GM21367 (cell line): ENCODE results near the gene XRN1.
"Not testable (repeated sequence)": the region's sequence is repeated elsewhere in the genome, so short reads cannot be mapped to it uniquely, and the experiment has no call there.

ENCODE experiments used
- ATAC-seq: cut with Tn5 transposase; IDR thresholded peaks from one replicate; pipeline ENCODE4 v1.9.1; 2021; ENCODE audit not compliant: unreplicated experiment

The XRN1 gene

GRCh38 chr3:142353571-142353970 lies 94.3 kb downstream of the XRN1 start:
- ATAC-seq: no peak

GRCh38 chr3:142352698-142353097 lies 95.1 kb downstream of the XRN1 start:
- not testable (repeated sequence) for ATAC-seq

DNA sequence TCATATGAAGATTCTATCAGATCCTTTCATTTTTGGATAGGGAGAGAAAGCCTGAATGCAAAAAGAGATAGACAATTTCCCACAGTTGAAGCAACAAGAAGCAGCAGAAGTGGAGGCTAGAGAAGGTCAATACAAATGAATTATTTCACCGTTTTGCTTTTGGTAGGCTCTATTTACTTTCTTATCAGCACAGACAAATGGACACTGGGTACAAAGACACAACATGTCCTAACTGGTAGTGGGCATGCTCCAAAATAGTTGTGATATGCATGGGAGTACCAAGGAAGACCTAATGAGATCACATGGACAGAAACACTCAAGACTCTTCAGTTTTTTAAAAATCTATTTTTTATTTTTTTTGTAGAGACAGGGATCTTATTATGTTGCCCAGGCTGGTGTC lies 99.4 kb downstream of the XRN1 start:
- no peak for ATAC-seq

- ATAC-seq: no peak
These were observed 109.8 kb downstream of the XRN1 start for GRCh38 chr3:142337994-142338393.

GRCh38 chr3:142332390-142332789 lies 115.4 kb downstream of the XRN1 start:
- ATAC-seq: no peak

DNA sequence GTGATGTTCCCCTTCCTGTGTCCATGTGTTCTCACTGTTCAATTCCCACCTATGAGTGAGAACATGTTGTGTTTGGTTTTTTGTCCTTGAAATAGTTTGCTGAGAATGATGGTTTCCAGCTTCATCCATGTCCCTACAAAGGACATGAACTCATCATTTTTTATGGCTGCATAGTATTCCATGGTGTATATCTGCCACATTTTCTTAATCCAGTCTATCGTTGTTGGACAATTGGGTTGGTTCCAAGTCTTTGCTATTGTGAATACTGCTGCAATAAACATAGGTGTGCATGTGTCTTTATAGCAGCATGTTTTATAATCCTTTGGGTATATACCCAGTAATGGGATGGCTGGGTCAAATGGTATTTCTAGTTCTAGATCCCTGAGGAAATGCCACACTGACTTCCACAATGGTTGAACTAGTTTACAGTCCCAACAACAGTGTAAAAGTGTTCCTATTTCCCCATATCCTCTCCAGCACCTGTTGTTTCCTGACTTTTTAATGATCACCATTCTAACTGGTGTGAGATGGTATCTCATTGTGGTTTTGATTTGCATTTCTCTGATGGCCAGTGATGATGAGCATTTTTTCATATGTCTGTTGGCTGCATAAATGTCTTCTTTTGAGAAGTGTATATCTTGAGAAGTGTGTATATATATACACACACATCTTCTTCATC lies 123.4 kb downstream of the XRN1 start:
- ATAC-seq: not testable (repeated sequence)

- no peak for ATAC-seq
These were observed 127.9 kb downstream of the XRN1 start for GRCh38 chr3:142319912-142320311.

DNA sequence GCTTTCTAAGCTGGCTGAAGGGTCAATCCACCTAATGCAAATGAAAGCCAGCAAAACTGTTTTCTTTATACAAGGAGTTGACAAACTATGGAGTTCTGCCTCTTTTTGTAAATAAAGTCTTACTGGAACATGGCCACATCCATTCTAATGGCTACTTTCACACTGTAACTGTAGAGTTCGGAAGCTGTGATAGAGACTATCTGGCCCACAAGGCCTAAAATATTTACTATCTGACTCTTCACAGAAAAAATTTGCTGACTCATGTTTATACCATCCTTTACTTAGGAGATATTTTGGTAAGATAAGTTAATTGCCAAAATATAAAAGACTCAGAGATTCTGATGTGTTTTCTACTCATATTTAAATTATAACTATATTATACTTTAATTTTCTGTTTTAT lies 128.7 kb downstream of the XRN1 start:
- no peak for ATAC-seq

GRCh38 chr3:142318331-142318730 lies 129.5 kb downstream of the XRN1 start:
- no peak for ATAC-seq

GRCh38 chr3:142315978-142316388 lies 131.9 kb downstream of the XRN1 start:
- not testable (repeated sequence) for ATAC-seq

- no peak for ATAC-seq
These were observed 132.8 kb downstream of the XRN1 start for GRCh38 chr3:142315083-142315482.

- ATAC-seq: no peak
These were observed 137.4 kb downstream of the XRN1 start for GRCh38 chr3:142310439-142310838.

GRCh38 chr3:142302847-142303246 lies 145.0 kb downstream of the XRN1 start:
- ATAC-seq: not testable (repeated sequence)

- ATAC-seq: no peak
These were observed 149.2 kb downstream of the XRN1 start for GRCh38 chr3:142298626-142299025.

- no peak for ATAC-seq
These were observed 151.3 kb downstream of the XRN1 start for GRCh38 chr3:142296507-142296906.

DNA sequence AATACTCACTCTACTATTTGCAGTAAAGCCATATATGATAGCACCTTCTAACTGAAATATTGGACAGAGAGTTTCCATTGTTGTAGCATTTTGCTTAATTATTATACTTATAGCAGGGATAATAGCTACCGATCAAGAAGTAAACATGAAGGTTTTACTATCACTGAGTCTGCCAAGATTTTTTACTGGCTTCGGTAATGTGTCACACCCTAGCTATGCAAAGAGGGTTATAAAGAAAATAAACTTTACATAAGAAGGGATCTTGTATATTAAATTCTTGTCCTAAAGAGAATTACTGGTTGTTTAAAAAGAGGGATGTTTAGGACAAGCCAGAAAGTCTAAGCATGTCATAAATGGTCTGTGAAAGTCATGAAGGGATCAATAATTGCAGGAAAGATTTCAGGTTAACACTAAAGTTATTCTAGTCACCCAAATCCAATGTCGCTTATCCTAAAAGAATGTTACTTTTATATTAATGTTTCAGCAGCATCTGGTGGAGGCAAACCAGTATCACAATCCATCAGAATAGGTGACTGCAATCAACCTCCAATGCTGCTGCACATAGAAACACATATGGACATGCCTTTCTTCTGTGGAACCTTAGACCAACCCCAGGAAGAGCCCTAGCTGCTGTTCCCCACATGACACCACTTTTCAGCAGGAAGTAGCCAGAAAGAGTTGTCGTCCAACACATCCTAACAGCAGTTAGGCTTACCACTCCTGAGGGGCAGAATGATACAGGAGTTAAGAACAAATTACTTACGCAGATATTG lies 159.8 kb downstream of the XRN1 start:
- ATAC-seq: no peak

DNA sequence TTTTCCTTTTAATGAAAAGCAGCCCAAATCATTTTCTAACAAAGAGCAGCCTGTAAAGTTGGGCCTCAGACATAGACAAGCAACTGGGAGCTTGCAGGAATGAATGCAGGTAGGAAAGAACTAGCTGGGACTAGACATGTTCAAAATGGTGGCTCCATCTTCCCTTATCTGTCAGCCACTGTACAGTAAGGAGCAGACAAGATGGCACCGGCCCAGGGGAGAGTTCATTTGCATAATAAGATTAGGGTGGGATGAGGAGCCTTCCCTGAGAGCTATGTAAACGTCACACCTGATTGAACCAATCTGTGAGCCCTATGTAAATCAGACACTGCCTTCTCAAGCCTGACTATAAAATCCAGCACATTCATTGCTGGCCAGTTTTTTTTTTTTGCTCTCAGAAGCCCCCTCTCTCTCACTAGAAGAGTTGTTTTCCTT lies 162.7 kb downstream of the XRN1 start:
- ATAC-seq: no peak

DNA sequence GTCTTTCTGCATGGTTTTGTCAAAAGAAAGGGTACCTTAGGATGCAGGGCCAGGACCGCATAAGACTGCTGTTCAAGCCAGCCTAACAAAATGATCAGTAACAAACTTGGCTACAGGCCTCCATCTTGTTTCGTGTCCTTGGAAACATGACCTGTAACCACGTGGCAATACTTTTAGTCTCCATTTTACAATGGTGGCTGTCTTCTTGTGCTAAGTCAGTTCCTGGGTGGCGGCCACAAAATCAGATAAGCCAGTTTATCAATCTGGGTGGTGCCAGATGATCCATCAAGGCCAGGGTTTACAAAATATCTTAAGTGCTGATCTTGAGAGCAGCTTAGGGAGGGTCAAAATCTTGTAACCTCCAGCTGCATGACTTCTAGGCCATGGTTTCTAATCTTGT lies 165.3 kb downstream of the XRN1 start:
- no peak for ATAC-seq

DNA sequence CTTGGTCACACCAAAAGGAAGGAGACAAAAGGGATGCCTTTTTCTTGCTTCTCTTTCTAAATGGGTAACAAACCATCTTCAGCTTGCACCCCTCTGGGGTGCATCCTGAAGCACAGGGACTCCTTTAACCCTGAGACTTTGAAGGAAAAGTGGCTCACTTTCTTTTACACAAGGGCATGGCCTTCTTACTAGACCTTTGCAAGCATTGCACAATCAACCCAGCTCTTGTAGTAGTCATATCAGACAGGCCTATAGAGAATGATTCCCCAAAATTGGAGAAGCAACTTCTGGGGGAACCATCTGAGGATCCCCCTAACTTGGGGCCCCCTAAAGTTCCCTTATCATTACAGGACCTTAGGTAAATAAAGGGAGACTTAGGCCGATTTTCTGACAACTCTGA lies 166.4 kb downstream of the XRN1 start:
- no peak for ATAC-seq

DNA sequence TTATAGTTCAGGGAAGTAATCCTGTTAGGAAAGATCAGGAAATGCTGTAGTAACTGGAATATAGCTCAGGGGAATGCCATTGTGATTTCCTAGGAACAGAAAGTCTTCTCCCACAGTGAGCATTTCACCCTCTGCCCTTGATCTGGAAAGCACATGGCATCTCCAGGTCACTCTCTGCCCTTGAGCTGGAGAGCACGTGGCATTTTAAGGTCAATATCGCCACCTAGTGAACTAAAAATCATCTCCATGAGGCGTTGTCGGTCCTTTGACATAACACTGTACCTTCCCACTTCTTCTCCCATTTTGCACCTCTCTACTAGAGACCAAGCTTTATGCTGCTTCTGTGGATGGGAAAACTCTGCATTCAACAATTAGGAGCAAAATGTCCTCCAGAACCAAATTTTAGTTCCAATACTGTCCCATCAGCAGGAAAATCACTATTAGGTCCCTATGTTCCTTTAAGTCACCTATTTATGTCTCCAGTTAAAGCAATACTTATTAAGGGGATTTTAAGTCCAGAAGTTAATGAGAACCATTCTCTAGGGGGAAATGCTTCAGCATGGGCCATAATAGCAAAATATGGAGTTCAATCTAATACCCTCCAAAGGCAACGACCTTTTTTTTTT lies 167.8 kb downstream of the XRN1 start:
- ATAC-seq: peak; percentile 84

GRCh38 chr3:142278451-142278850 lies 169.4 kb downstream of the XRN1 start:
- no peak for ATAC-seq

DNA sequence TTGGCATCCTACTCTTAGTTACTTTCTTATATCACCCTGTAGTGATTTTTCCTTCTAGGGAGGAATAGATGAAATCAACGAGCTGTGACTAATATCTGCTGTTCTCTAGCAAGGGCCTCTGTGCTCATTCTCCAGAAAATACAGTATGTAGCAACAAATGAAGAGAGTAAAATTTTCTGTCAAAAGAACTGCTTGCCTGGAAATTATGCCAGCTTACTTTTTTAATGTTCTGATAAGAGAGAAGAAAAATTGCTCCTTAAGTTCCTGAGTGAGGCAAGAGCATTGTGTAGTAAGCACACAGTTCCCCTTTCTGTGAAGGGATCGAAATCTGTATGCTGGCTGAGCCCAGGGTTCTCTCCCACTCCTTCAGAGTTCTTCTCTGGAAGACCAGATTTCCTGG lies 171.1 kb downstream of the XRN1 start:
- no peak for ATAC-seq
